Gastrocnemius medialis (tissue), 4 donors: Measurements from ENCODE around the gene OGG1.

ENCODE experiments used
- POLR2A ChIP-seq, 2 donors: fragments of 450-650 bp; IDR thresholded peaks; one replicate each; pipeline ENCODE4 v1.6.1; 2017; ENCODE audit warnings: antibody characterized with exemption in 2 of 2, mild to moderate bottlenecking in 2 of 2, moderate library complexity in 2 of 2
- TF ChIP-seq, protein P1 (sequence below), 5 experiments: fragments of 450-650 bp in 3 of 5; fragments of 200-600 bp in 2 of 5; sonication (generic) in 2 of 5; IDR thresholded peaks in 4 of 5; conservative IDR thresholded peaks in 1 of 5; 1 replicate in 4 of 5; 2 replicates in 1 of 5; pipeline ENCODE4 v1.5.1; 2016 to 2019; ENCODE audit warnings: antibody characterized with exemption in 5 of 5, mild to moderate bottlenecking in 3 of 5, moderate library complexity in 3 of 5

GRCh38 chr3:9732740-9733115 is 17.0 kb upstream of the OGG1 start:
- TF ChIP-seq, protein P1, sequence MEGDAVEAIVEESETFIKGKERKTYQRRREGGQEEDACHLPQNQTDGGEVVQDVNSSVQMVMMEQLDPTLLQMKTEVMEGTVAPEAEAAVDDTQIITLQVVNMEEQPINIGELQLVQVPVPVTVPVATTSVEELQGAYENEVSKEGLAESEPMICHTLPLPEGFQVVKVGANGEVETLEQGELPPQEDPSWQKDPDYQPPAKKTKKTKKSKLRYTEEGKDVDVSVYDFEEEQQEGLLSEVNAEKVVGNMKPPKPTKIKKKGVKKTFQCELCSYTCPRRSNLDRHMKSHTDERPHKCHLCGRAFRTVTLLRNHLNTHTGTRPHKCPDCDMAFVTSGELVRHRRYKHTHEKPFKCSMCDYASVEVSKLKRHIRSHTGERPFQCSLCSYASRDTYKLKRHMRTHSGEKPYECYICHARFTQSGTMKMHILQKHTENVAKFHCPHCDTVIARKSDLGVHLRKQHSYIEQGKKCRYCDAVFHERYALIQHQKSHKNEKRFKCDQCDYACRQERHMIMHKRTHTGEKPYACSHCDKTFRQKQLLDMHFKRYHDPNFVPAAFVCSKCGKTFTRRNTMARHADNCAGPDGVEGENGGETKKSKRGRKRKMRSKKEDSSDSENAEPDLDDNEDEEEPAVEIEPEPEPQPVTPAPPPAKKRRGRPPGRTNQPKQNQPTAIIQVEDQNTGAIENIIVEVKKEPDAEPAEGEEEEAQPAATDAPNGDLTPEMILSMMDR (IDR thresholded peaks at IDR 0.05 in 4 of 5, conservative IDR thresholded peaks at IDR 0.05 in 1 of 5) = no peak
- no peak for TF ChIP-seq POLR2A (IDR thresholded peaks at IDR 0.05)
